PC-9 (cell line): Measurements from ENCODE around the gene ALX4. TPM values are rescaled to one million over a fixed set of nuclear protein-coding genes. Genes with fewer than 3 reads are reported as not detected.

Experiments used
- BruUV-seq: library from RNA; stranded (reverse); fragments of 400-500 nt; replicated peaks from 2 replicates; lab custom pipeline; 2021; lab: Mats Ljungman, UMichigan
- CTCF ChIA-PET: fragments of 300-600 bp; sonication (Branson Sonifier 250); formaldehyde crosslinking; loops from one replicate; lab custom pipeline; 2022; ENCODE audit warnings: antibody characterized with exemption; lab: Charles Lee
- POLR2A ChIA-PET: fragments of 300-600 bp; sonication (Branson Sonifier 250); formaldehyde crosslinking; loops from one replicate; lab custom pipeline; 2022; ENCODE audit warnings: antibody characterized with exemption; ENCODE audit not compliant: unreplicated experiment; lab: Charles Lee
- DNase-seq, 2 experiments: peaks; one replicate each; pipeline versions ENCODE4 v3.0.0 to v3.0.0-alpha.2; 2015 to 2022; ENCODE audit warnings: mixed read lengths in 1 of 2
- H2AFZ ChIP-seq: fragments of 200-600 bp; sonication (generic); 2 replicates; pipeline ENCODE4 v1.8.1; 2017; ENCODE audit warnings: antibody characterized with exemption
- H3F3A ChIP-seq: fragments of 200-600 bp; sonication (generic); 2 replicates; pipeline ENCODE4 v1.8.1; 2017; ENCODE audit warnings: antibody characterized with exemption, mild to moderate bottlenecking, low read depth; ENCODE audit not compliant: insufficient read depth
- H3K27ac ChIP-seq: fragments of 200-600 bp; sonication (generic); 2 replicates; pipeline ENCODE4 v1.6.1; 2016; ENCODE audit warnings: mixed run types
- H3K27me3 ChIP-seq: fragments of 200-600 bp; sonication (generic); 2 replicates; pipeline ENCODE4 v1.6.1; 2016; ENCODE audit warnings: low read depth, mixed run types; ENCODE audit not compliant: insufficient read depth
- H3K36me3 ChIP-seq: fragments of 200-600 bp; sonication (generic); 2 replicates; pipeline ENCODE4 v1.6.1; 2016; ENCODE audit warnings: low read depth, mixed run types
- H3K4me1 ChIP-seq: fragments of 200-600 bp; sonication (generic); replicated peaks from 2 replicates; pipeline ENCODE4 v1.6.1; 2016; ENCODE audit warnings: mixed run types; ENCODE audit not compliant: insufficient read depth
- H3K4me2 ChIP-seq: fragments of 200-600 bp; sonication (generic); 2 replicates; pipeline ENCODE4 v1.6.1; 2017; ENCODE audit warnings: mixed run types
- H3K4me3 ChIP-seq: fragments of 200-600 bp; sonication (generic); 2 replicates; pipeline ENCODE4 v1.6.1; 2016; ENCODE audit warnings: mixed run types
- H3K79me2 ChIP-seq: fragments of 200-600 bp; sonication (generic); 2 replicates; pipeline ENCODE4 v1.6.1; 2017; ENCODE audit warnings: low read depth, mixed run types
- H3K9me2 ChIP-seq: fragments of 200-600 bp; sonication (generic); 2 replicates; pipeline ENCODE4 v1.8.1; 2017; ENCODE audit warnings: mild to moderate bottlenecking; ENCODE audit not compliant: insufficient read depth
- H3K9me3 ChIP-seq: fragments of 200-600 bp; sonication (generic); 2 replicates; pipeline ENCODE4 v1.8.1; 2016; ENCODE audit warnings: low read depth; ENCODE audit not compliant: insufficient read depth
- H4K20me1 ChIP-seq: fragments of 200-600 bp; sonication (generic); 2 replicates; pipeline ENCODE4 v1.8.1; 2017; ENCODE audit not compliant: insufficient read depth
- EZH2 ChIP-seq: fragments of 200-600 bp; sonication (generic); IDR thresholded peaks from 2 replicates; pipeline ENCODE4 v1.8.0; 2017; ENCODE audit warnings: antibody characterized with exemption, low read depth
- intact Hi-C: fragments of 100-400 bp; cut with micrococcal nuclease; formaldehyde crosslinking; loops from one replicate; pipeline ENCODE4 v1.10.0; 2022; ENCODE audit not compliant: unreplicated experiment
- total RNA-seq: library from RNA; stranded (reverse); gene quantifications from 2 replicates; pipeline ENCODE4 v1.2.3, GENCODE V29; 2021
- TF ChIP-seq, protein P1 (sequence below): fragments of 200-600 bp; sonication (generic); conservative IDR thresholded peaks from 2 replicates; pipeline ENCODE4 v1.6.1; 2017; ENCODE audit warnings: mixed run types, antibody characterized with exemption, mild to moderate bottlenecking, moderate library complexity

ALX4 gene
- total RNA-seq, 1 experiment from 2014 or later: not detected

DNA sequence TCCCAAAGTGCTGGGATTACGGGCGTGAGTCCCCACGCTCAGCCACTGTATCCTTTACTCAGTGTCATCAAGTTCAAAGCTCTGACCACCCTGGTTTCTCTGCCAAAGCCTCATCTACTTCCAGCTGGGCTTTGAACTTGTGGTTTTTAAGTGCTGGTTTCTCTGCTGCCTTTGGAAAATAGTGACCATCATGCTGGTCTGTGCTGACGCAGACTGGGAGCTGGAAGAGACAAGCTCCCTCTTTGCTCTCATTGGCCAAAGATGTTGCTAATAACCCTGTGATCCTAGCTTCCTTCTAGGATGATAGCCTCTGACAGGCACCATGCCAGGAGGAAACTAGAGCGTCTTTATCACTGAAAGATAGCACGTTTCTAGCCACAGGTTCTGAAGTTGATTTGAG lies 62.4 kb downstream of the ALX4 start:
- no TSS peak for BruUV-seq
- no peak overlapping the region for H3K27ac ChIP-seq
- no peak overlapping the region for H2AFZ ChIP-seq
- H3K36me3 ChIP-seq: no peaks in the 10 kb centered on the region
- H3K4me2 ChIP-seq: no peak overlapping the region
- CTCF ChIA-PET: no interaction called here
- intact Hi-C loops: no loop called here
- no peaks in the 10 kb centered on the region for H4K20me1 ChIP-seq
- no peaks in the 10 kb centered on the region for H3K4me1 ChIP-seq
- no peaks in the 10 kb centered on the region for H3K9me2 ChIP-seq
- no peak overlapping the region for H3K4me3 ChIP-seq
- H3K79me2 ChIP-seq: no peaks in the 10 kb centered on the region
- DNase-seq: no peak
- peaks cover 5% of the 10 kb centered on the region; the same call in 1 of the 2 replicates for H3K9me3 ChIP-seq
- TF ChIP-seq, protein P1, sequence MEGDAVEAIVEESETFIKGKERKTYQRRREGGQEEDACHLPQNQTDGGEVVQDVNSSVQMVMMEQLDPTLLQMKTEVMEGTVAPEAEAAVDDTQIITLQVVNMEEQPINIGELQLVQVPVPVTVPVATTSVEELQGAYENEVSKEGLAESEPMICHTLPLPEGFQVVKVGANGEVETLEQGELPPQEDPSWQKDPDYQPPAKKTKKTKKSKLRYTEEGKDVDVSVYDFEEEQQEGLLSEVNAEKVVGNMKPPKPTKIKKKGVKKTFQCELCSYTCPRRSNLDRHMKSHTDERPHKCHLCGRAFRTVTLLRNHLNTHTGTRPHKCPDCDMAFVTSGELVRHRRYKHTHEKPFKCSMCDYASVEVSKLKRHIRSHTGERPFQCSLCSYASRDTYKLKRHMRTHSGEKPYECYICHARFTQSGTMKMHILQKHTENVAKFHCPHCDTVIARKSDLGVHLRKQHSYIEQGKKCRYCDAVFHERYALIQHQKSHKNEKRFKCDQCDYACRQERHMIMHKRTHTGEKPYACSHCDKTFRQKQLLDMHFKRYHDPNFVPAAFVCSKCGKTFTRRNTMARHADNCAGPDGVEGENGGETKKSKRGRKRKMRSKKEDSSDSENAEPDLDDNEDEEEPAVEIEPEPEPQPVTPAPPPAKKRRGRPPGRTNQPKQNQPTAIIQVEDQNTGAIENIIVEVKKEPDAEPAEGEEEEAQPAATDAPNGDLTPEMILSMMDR: no peak
- POLR2A ChIA-PET: no interaction called here
- H3K27me3 ChIP-seq: no peaks in the 10 kb centered on the region
- no peaks in the 10 kb centered on the region for H3F3A ChIP-seq

GRCh38 chr11:44246726-44247125 lies 63.2 kb downstream of the ALX4 start:
- Histone ChIP-seq H3K27me3 (no peaks in the 10 kb centered on the region), H3K27ac (no peak overlapping the region), H3K9me2 (no peaks in the 10 kb centered on the region), H4K20me1 (no peaks in the 10 kb centered on the region), H3K79me2 (no peaks in the 10 kb centered on the region), H3F3A (no peaks in the 10 kb centered on the region), H3K9me3 (no peaks in the 10 kb centered on the region), H3K36me3 (no peaks in the 10 kb centered on the region), H3K4me1 (no peaks in the 10 kb centered on the region), H2AFZ (no peak overlapping the region), H3K4me2 (no peak overlapping the region), H3K4me3 (no peak overlapping the region)
- intact Hi-C loops: no loop called here
- CTCF ChIA-PET: no interaction called here
- no TSS peak for BruUV-seq
- POLR2A ChIA-PET: interaction anchor here (0.7 kb wide), 1 partner anchor 175 kb away, joined by 4 read pairs; no protein-coding TSS in a partner anchor
- no peak for TF ChIP-seq EZH2
- TF ChIP-seq, protein P1: no peak
- DNase-seq: no peak

- intact Hi-C loops: no loop called here
- peaks cover 4% of the 10 kb centered on the region; the same call in 1 of the 2 replicates for H3K36me3 ChIP-seq
- ChIA-PET CTCF (no interaction called here), POLR2A (no interaction called here)
- no peak overlapping the region for H2AFZ ChIP-seq
- no TSS peak for BruUV-seq
- no peak overlapping the region for H3K4me3 ChIP-seq
- no peaks in the 10 kb centered on the region for H3F3A ChIP-seq
- no peaks in the 10 kb centered on the region for H4K20me1 ChIP-seq
- TF ChIP-seq EZH2: no peak
- TF ChIP-seq, protein P1: no peak
- no peaks in the 10 kb centered on the region for H3K27me3 ChIP-seq
- H3K4me2 ChIP-seq: no peak overlapping the region
- H3K27ac ChIP-seq: no peak overlapping the region
- H3K9me2 ChIP-seq: no peaks in the 10 kb centered on the region
- no peaks in the 10 kb centered on the region for H3K79me2 ChIP-seq
- H3K4me1 ChIP-seq: no peaks in the 10 kb centered on the region
- no peaks in the 10 kb centered on the region for H3K9me3 ChIP-seq
- no peak for DNase-seq
These were observed 65.2 kb downstream of the ALX4 start for GRCh38 chr11:44244639-44245310.
